ENCODE data around the gene NKPD1. TPM values are rescaled to one million over a fixed set of nuclear protein-coding genes. Genes with fewer than 3 reads are reported as not detected.

The NKPD1 gene
- total and polyA plus RNA-seq, 2 donors (not counting 1 experiment from before 2014, with no cell fraction given) = 0.27 to 0.36 TPM

GRCh38 chr19:45144431-45145269 is 16.1 kb downstream of the NKPD1 start:
- WGBS (ENCODE audit: insufficient coverage) = 98% methylated on average over 53 of the region's 53 CpGs

More at GRCh38 chr19:45144431-45145269, 16.1 kb downstream of the NKPD1 start:
- H3K9me3 Mint-ChIP-seq (ENCODE audit: insufficient read depth) = no peaks in the 10 kb centered on the region
- no peak overlapping the region for H3K4me2 ChIP-seq (replicated peaks; ENCODE audit: low read depth, low read length, poor library complexity, severe bottlenecking)
- no peaks in the 10 kb centered on the region for H3K27me3 Mint-ChIP-seq
- ATAC-seq (ENCODE audit: low read depth) = no peak
- H2AFZ ChIP-seq (ENCODE audit: insufficient read depth, low read depth, low read length, poor library complexity, severe bottlenecking) = no peak overlapping the region
- intact Hi-C loops (cut with micrococcal nuclease) = no loop called here
- H4K20me1 ChIP-seq (ENCODE audit: control insufficient read depth, insufficient read depth, low read length, poor library complexity, severe bottlenecking) = no peaks in the 10 kb centered on the region
- no peaks in the 10 kb centered on the region for H3K4me1 ChIP-seq (ENCODE audit: control insufficient read depth in 2 of 2, insufficient read depth in 2 of 2, low read length in 2 of 2)
- no peak overlapping the region for H3K4me3 Mint-ChIP-seq
- no peak for DNase-seq
- H3K4me3 ChIP-seq (ENCODE audit: control extremely low read depth in 1 of 5, extremely low read depth in 1 of 5, insufficient read depth in 1 of 5, low read depth in 2 of 5, low read length in 4 of 5) = no peak overlapping the region
- no peaks in the 10 kb centered on the region for H3K4me1 Mint-ChIP-seq
- H3K9me3 ChIP-seq (ENCODE audit: control extremely low read depth in 1 of 3, control insufficient read depth in 2 of 3, insufficient read depth in 1 of 3, low read length in 2 of 3) = no peaks in the 10 kb centered on the region
- no peaks in the 10 kb centered on the region for H3K27me3 ChIP-seq (replicated peaks in 1 of 4; ENCODE audit: control extremely low read depth in 1 of 4, control insufficient read depth in 3 of 4, insufficient read depth in 4 of 4, low read length in 3 of 4)
- peaks cover 0 to 21% of the 10 kb centered on the region in 2 experiments for H3K36me3 ChIP-seq (replicated peaks in 1 of 2; ENCODE audit: control extremely low read depth in 1 of 2, control insufficient read depth in 1 of 2, extremely low read depth in 1 of 2, insufficient read depth in 2 of 2, low read length in 1 of 2)
- TF ChIP-seq EZH2 (IDR thresholded peaks at IDR 0.05; ENCODE audit: borderline replicate concordance, insufficient read depth, low read depth, low read length, poor library complexity, severe bottlenecking) (no peak), CTCF (IDR thresholded peaks at IDR 0.05) (no peak)
- no peak overlapping the region for H3K27ac ChIP-seq (ENCODE audit: low read length in 2 of 2)
- H3K27ac Mint-ChIP-seq = no peak overlapping the region
- peaks cover 9% of the 10 kb centered on the region for H3K79me2 ChIP-seq (ENCODE audit: control insufficient read depth, insufficient read depth, low read length)
- POLR2A ChIA-PET = interaction anchor here (0.5 to 0.7 kb wide), 2 partner anchors 29 to 536 kb away, joined by 3 to 5 read pairs; no protein-coding TSS in a partner anchor
- CTCF ChIA-PET = no interaction called here
- H3K9ac ChIP-seq (ENCODE audit: low read length) = no peak overlapping the region

Measured in B cell (primary cell).